Measurements from ENCODE around the gene BROX. TPM values are rescaled to one million over a fixed set of nuclear protein-coding genes. Genes with fewer than 3 reads are reported as not detected.

BROX gene
- total RNA-seq, 2 experiments from 2014 or later = 46.0 to 48.6 TPM

- DNase-seq (no peak), ATAC-seq (ENCODE audit: low read depth) (no peak)
- peaks cover 2% of the 10 kb centered on the region for H3K9me3 Mint-ChIP-seq
- peaks cover 27% of the 10 kb centered on the region for H3K4me1 Mint-ChIP-seq
- POLR2A ChIA-PET = no interaction called here
- peaks cover 51% of the 10 kb centered on the region for H3K36me3 Mint-ChIP-seq
- H3K4me3 Mint-ChIP-seq = no peak overlapping the region
- no peaks in the 10 kb centered on the region for H3K27me3 Mint-ChIP-seq
- no peak overlapping the region for H3K27ac Mint-ChIP-seq
Observed at GRCh38 chr1:222704260-222704659, 8.1 kb upstream of the BROX start.

- ATAC-seq (ENCODE audit: low read depth) = no peak
- POLR2A ChIA-PET = no interaction called here
- H3K4me3 Mint-ChIP-seq = no peak overlapping the region
Observed at GRCh38 chr1:222706815-222707214, 5.5 kb upstream of the BROX start.

GRCh38 chr1:222709700-222710153 lies 2.6 kb upstream of the BROX start:
- no peaks in the 10 kb centered on the region for H3K27me3 Mint-ChIP-seq
- peaks cover 44% of the 10 kb centered on the region for H3K36me3 Mint-ChIP-seq
- peak overlapping the region; percentile 95 for H3K4me3 Mint-ChIP-seq
- H3K4me1 Mint-ChIP-seq = peaks cover 43% of the 10 kb centered on the region
- no peak overlapping the region for H3K27ac Mint-ChIP-seq
- no peak for DNase-seq
- POLR2A ChIA-PET = interaction anchor here (0.5 to 2.1 kb wide), 2 partner anchors 55 to 967 kb away, joined by 4 to 18 read pairs; no protein-coding TSS in a partner anchor
- no peak for ATAC-seq (ENCODE audit: low read depth)
- no peaks in the 10 kb centered on the region for H3K9me3 Mint-ChIP-seq

More at GRCh38 chr1:222706815-222707214, 5.5 kb upstream of the BROX start:
- no peak overlapping the region for H3K27ac Mint-ChIP-seq
- H3K36me3 Mint-ChIP-seq = peaks cover 57% of the 10 kb centered on the region
- no peak for DNase-seq
- peaks cover 2% of the 10 kb centered on the region for H3K9me3 Mint-ChIP-seq
- H3K4me1 Mint-ChIP-seq = peaks cover 44% of the 10 kb centered on the region
- no peaks in the 10 kb centered on the region for H3K27me3 Mint-ChIP-seq

GRCh38 chr1:222711319-222712252 lies 778 bp upstream of the BROX start:
- H3K36me3 Mint-ChIP-seq = peaks cover 41% of the 10 kb centered on the region
- peaks cover 35% of the 10 kb centered on the region for H3K4me1 Mint-ChIP-seq
- H3K27ac Mint-ChIP-seq = peak overlapping the region; percentile 97
- H3K4me3 Mint-ChIP-seq = peak overlapping the region; percentile 95
- DNase-seq = peak; percentile 66
- H3K9me3 Mint-ChIP-seq = no peaks in the 10 kb centered on the region
- ATAC-seq (ENCODE audit: low read depth) = peak; percentile 51
- POLR2A ChIA-PET = interaction anchor here (1.0 to 2.8 kb wide), 7 partner anchors 14 to 122 kb away, joined by 3 to 40 read pairs (median 9); partner anchors contain the start of gene TAF1A
- no peaks in the 10 kb centered on the region for H3K27me3 Mint-ChIP-seq

- no peaks in the 10 kb centered on the region for H3K9me3 Mint-ChIP-seq
- no peaks in the 10 kb centered on the region for H3K27me3 Mint-ChIP-seq
- DNase-seq (peak; percentile 86), ATAC-seq (ENCODE audit: low read depth) (peak; percentile 67)
- peaks cover 35% of the 10 kb centered on the region for H3K4me1 Mint-ChIP-seq
- peak overlapping the region; percentile 95 for H3K4me3 Mint-ChIP-seq
- peaks cover 41% of the 10 kb centered on the region for H3K36me3 Mint-ChIP-seq
- peak overlapping the region; percentile 97 for H3K27ac Mint-ChIP-seq
- POLR2A ChIA-PET = interaction anchor here (1.0 to 2.8 kb wide), 10 partner anchors 9 to 1469 kb away, joined by 3 to 40 read pairs (median 4); partner anchors contain the start of genes DEGS1 and TAF1A
Observed at GRCh38 chr1:222713091-222713961, 962 bp downstream of the BROX start.

GRCh38 chr1:222716393-222716792 lies 4.0 kb downstream of the BROX start:
- no peak overlapping the region for H3K27ac Mint-ChIP-seq
- H3K9me3 Mint-ChIP-seq = no peaks in the 10 kb centered on the region
- H3K4me3 Mint-ChIP-seq = no peak overlapping the region
- H3K27me3 Mint-ChIP-seq = no peaks in the 10 kb centered on the region
- no peak for ATAC-seq (ENCODE audit: low read depth)
- POLR2A ChIA-PET = no interaction called here
- H3K4me1 Mint-ChIP-seq = peaks cover 13% of the 10 kb centered on the region
- DNase-seq = no peak
- H3K36me3 Mint-ChIP-seq = peaks cover 25% of the 10 kb centered on the region

- Mint-ChIP-seq H3K4me1 (peaks cover 14% of the 10 kb centered on the region), H3K36me3 (peaks cover 39% of the 10 kb centered on the region)
- DNase-seq = no peak
Observed at GRCh38 chr1:222728746-222729145, 16.4 kb downstream of the BROX start.

GRCh38 chr1:222730866-222731265 lies 18.5 kb downstream of the BROX start:
- Mint-ChIP-seq H3K27ac (no peak overlapping the region), H3K4me3 (no peak overlapping the region), H3K36me3 (peaks cover 38% of the 10 kb centered on the region), H3K4me1 (peaks cover 14% of the 10 kb centered on the region), H3K9me3 (no peaks in the 10 kb centered on the region), H3K27me3 (no peaks in the 10 kb centered on the region)
- POLR2A ChIA-PET = no interaction called here
- ATAC-seq (ENCODE audit: low read depth) = no peak
- DNase-seq = no peak

More at GRCh38 chr1:222728746-222729145, 16.4 kb downstream of the BROX start:
- POLR2A ChIA-PET = no interaction called here
- ATAC-seq (ENCODE audit: low read depth) = no peak
- Mint-ChIP-seq H3K27ac (no peak overlapping the region), H3K4me3 (no peak overlapping the region), H3K9me3 (no peaks in the 10 kb centered on the region), H3K27me3 (no peaks in the 10 kb centered on the region)

GRCh38 chr1:222732216-222733159 lies 20.1 kb downstream of the BROX start:
- no peaks in the 10 kb centered on the region for H3K27me3 Mint-ChIP-seq
- H3K4me1 Mint-ChIP-seq = peaks cover 14% of the 10 kb centered on the region
- peaks cover 37% of the 10 kb centered on the region for H3K36me3 Mint-ChIP-seq
- DNase-seq (no peak), ATAC-seq (ENCODE audit: low read depth) (no peak)
- no peaks in the 10 kb centered on the region for H3K9me3 Mint-ChIP-seq
- peak overlapping the region; percentile 7 for H3K4me3 Mint-ChIP-seq
- POLR2A ChIA-PET = interaction anchor here (0.7 kb wide), 1 partner anchor 22 kb away, joined by 3 read pairs; no protein-coding TSS in a partner anchor
- peak overlapping the region; percentile 7 for H3K27ac Mint-ChIP-seq

GRCh38 chr1:222734740-222735139 lies 22.4 kb downstream of the BROX start:
- H3K4me3 Mint-ChIP-seq = no peak overlapping the region
- H3K4me1 Mint-ChIP-seq = peaks cover 14% of the 10 kb centered on the region
- DNase-seq (no peak), ATAC-seq (ENCODE audit: low read depth) (no peak)
- POLR2A ChIA-PET = no interaction called here
- H3K9me3 Mint-ChIP-seq = no peaks in the 10 kb centered on the region
- H3K36me3 Mint-ChIP-seq = peaks cover 25% of the 10 kb centered on the region
- H3K27ac Mint-ChIP-seq = no peak overlapping the region
- H3K27me3 Mint-ChIP-seq = no peaks in the 10 kb centered on the region

GRCh38 chr1:222736470-222736869 lies 24.1 kb downstream of the BROX start:
- no peak for ATAC-seq (ENCODE audit: low read depth)
- POLR2A ChIA-PET = no interaction called here
- Mint-ChIP-seq H3K9me3 (no peaks in the 10 kb centered on the region), H3K27ac (no peak overlapping the region), H3K4me1 (peaks cover 11% of the 10 kb centered on the region), H3K36me3 (peaks cover 15% of the 10 kb centered on the region), H3K4me3 (no peak overlapping the region), H3K27me3 (no peaks in the 10 kb centered on the region)
- no peak for DNase-seq

GRCh38 chr1:222736972-222737371 lies 24.6 kb downstream of the BROX start, which contains the start of gene FAM177B:
TSS of gene FAM177B (plus strand) at chr1:222737202. CDS start at chr1:222746546, 9,344 bp downstream.
- Mint-ChIP-seq H3K9me3 (no peaks in the 10 kb centered on the region), H3K36me3 (peaks cover 12% of the 10 kb centered on the region), H3K4me3 (no peak within 1 kb of the TSS), H3K27me3 (no peaks in the 10 kb centered on the region), H3K27ac (no peak within 1 kb of the TSS), H3K4me1 (peaks cover 8% of the 10 kb centered on the region)
- POLR2A ChIA-PET = no interaction called here
- ATAC-seq (ENCODE audit: low read depth) (no peak), DNase-seq (no peak)
